GM12878 (cell line): ENCODE data around the gene CSK. TPM values are rescaled to one million over a fixed set of nuclear protein-coding genes. Genes with fewer than 3 reads are reported as not detected.

Source experiments
- BACH1 ChIP-seq: fragments of 450-650 bp; IDR thresholded peaks from 2 replicates; pipeline ENCODE4 v1.6.1; 2017; ENCODE audit warnings: mild to moderate bottlenecking, borderline replicate concordance
- BHLHE40 ChIP-seq, 2 experiments: fragments of 450-650 bp in 1 of 2; IDR thresholded peaks; 2 replicates each; pipeline ENCODE4 v1.6.1; 2011 to 2017; ENCODE audit warnings: low read depth in 2 of 2, borderline replicate concordance in 1 of 2, improper control_type of control experiment in 1 of 2, low read length in 1 of 2, mild to moderate bottlenecking in 1 of 2
- CBFB ChIP-seq: IDR thresholded peaks from 2 replicates; pipeline ENCODE4 v1.6.1; 2016; ENCODE audit warnings: antibody characterized with exemption, low read depth
- EED ChIP-seq: sonication (generic); IDR thresholded peaks from 2 replicates; pipeline ENCODE4 v1.6.1; 2016; ENCODE audit warnings: antibody characterized with exemption, low read depth
- IKZF2 ChIP-seq, 2 experiments: fragments of 450-650 bp; IDR thresholded peaks; 2 replicates each; pipeline ENCODE4 v1.6.1; 2017; ENCODE audit warnings: mild to moderate bottlenecking in 2 of 2, moderate library complexity in 2 of 2
- LARP7 ChIP-seq: fragments of 450-650 bp; IDR thresholded peaks from 2 replicates; pipeline ENCODE4 v1.6.1; 2017; ENCODE audit warnings: mild to moderate bottlenecking
- MEF2B ChIP-seq: fragments of 450-650 bp; IDR thresholded peaks from 2 replicates; pipeline ENCODE4 v1.6.1; 2018; ENCODE audit warnings: mild to moderate bottlenecking, moderate library complexity; ENCODE audit not compliant: partially characterized antibody, poor library complexity, severe bottlenecking
- MLLT1 ChIP-seq: fragments of 450-650 bp; IDR thresholded peaks from 2 replicates; pipeline ENCODE4 v1.6.1; 2016; ENCODE audit warnings: mild to moderate bottlenecking
- PAX5 ChIP-seq: IDR thresholded peaks from 2 replicates; pipeline ENCODE4 v1.6.1; 2011; ENCODE audit warnings: low read depth, low read length, borderline replicate concordance
- POLR2A ChIP-seq: IDR thresholded peaks from 2 replicates; pipeline ENCODE4 v1.6.1; 2011; ENCODE audit warnings: low read depth, mild to moderate bottlenecking, low read length
- POLR2AphosphoS5 ChIP-seq: IDR thresholded peaks from 2 replicates; pipeline ENCODE4 v1.6.1; 2011; ENCODE audit warnings: mild to moderate bottlenecking, low read length, inconsistent platforms
- POU2F2 ChIP-seq: IDR thresholded peaks from 3 replicates; pipeline ENCODE4 v1.6.1; 2011; ENCODE audit warnings: low read depth, mild to moderate bottlenecking, low read length, borderline replicate concordance
- RAD51 ChIP-seq: fragments of 450-650 bp; IDR thresholded peaks from 2 replicates; pipeline ENCODE4 v1.6.1; 2016; ENCODE audit warnings: moderate library complexity, mild to moderate bottlenecking, inconsistent platforms
- RCOR1 ChIP-seq: conservative IDR thresholded peaks from 2 replicates; pipeline ENCODE4 v1.6.1; 2012; ENCODE audit warnings: low read depth, low read length, improper control_type of control experiment
- REST ChIP-seq: IDR thresholded peaks from 2 replicates; pipeline ENCODE4 v1.6.1; 2012; ENCODE audit warnings: mild to moderate bottlenecking, low read depth, low read length
- RFX5 ChIP-seq: IDR thresholded peaks from 2 replicates; pipeline ENCODE4 v1.6.1; 2011; ENCODE audit warnings: low read depth, low read length, improper control_type of control experiment
- SKIL ChIP-seq: fragments of 450-650 bp; IDR thresholded peaks from 2 replicates; pipeline ENCODE4 v1.6.1; 2017; ENCODE audit warnings: mild to moderate bottlenecking, low read depth, inconsistent platforms; ENCODE audit not compliant: poor library complexity, severe bottlenecking
- SMC3 ChIP-seq: IDR thresholded peaks from 2 replicates; pipeline ENCODE4 v1.6.1; 2011; ENCODE audit warnings: low read length, improper control_type of control experiment, borderline replicate concordance
- SP1 ChIP-seq: IDR thresholded peaks from one replicate; pipeline ENCODE4 v1.6.1; 2011; ENCODE audit warnings: low read depth, low read length
- TAF1 ChIP-seq: IDR thresholded peaks from 2 replicates; pipeline ENCODE4 v1.6.1; 2011; ENCODE audit warnings: mild to moderate bottlenecking, low read depth, low read length, borderline replicate concordance
- ZNF24 ChIP-seq: fragments of 450-650 bp; IDR thresholded peaks from 2 replicates; pipeline ENCODE4 v1.6.1; 2017; ENCODE audit warnings: antibody characterized with exemption, mild to moderate bottlenecking
- polyA plus RNA-seq, 11 experiments: library from polyadenylated mRNA; depleted of rRNA in 4 of 11; unstranded in 6 of 11; stranded (reverse) in 5 of 11; fragments of >200 nt; fragmentation: Nextera tagmentation in 4 of 11; fragmentation: Illumina TruSeq in 1 of 11; extraction: Ambion mirVana in 4 of 11; extraction: Trizol in 1 of 11; gene quantifications; 1 replicate in 1 of 11; 2 replicates in 10 of 11; pipeline versions ENCODE4 v1.2.1 to v1.2.3, GENCODE V29; 2011 to 2016; ENCODE audit warnings: inconsistent platforms in 2 of 11, missing spikeins in 2 of 11, low read depth in 1 of 11
- total RNA-seq, 4 experiments: library from RNA; depleted of rRNA in 3 of 4; stranded (reverse); fragments of >200 nt in 3 of 4; fragmentation: Illumina TruSeq in 1 of 4; extraction: Trizol in 1 of 4; gene quantifications; 2 replicates each; pipeline versions ENCODE4 v1.2.1 to v1.2.3, GENCODE V29; 2013 to 2021

CSK gene
- total and polyA plus RNA-seq, 10 of the 15 experiments (the other 5 are each of a cell fraction or from before 2014, with no cell fraction given): 3.4 to 327 (median 75.8) TPM

- peak; percentile 78 for TF ChIP-seq EED
- TF ChIP-seq RAD51: no peak
- TF ChIP-seq POLR2A: peak; percentile 68
- TF ChIP-seq POLR2AphosphoS5: peak; percentile 41
- TF ChIP-seq BHLHE40 (IDR thresholded peaks at IDR 0.05; ENCODE audit: borderline replicate concordance in 1 of 2, low read depth in 2 of 2, low read length in 1 of 2): peak; percentile 63 to 66
- peak; percentile 24; the same call in 1 of the 2 replicates for TF ChIP-seq MLLT1
- 0 out of 2 replicates have a peak, but pooled peaks have one; percentile 43 for TF ChIP-seq PAX5
- peak; percentile 41 for TF ChIP-seq SP1
- TF ChIP-seq ZNF24: peak; percentile 39; the same call in 1 of the 2 replicates
- TF ChIP-seq TAF1: peak; percentile 35; the same call in 1 of the 2 replicates
- 0 out of 2 replicates have a peak, but pooled peaks have one; percentile 45 for TF ChIP-seq RCOR1
- TF ChIP-seq RFX5: no peak
- TF ChIP-seq SKIL: peak; percentile 79
- TF ChIP-seq MEF2B: peak; percentile 98
- TF ChIP-seq LARP7: peak; percentile 56
- no peak for TF ChIP-seq REST
- TF ChIP-seq IKZF2 (IDR thresholded peaks at IDR 0.05): peak; percentile 88
- 0 out of 2 replicates have a peak, but pooled peaks have one; percentile 16 for TF ChIP-seq CBFB
- 0 out of 3 replicates have a peak, but pooled peaks have one; percentile 6 for TF ChIP-seq POU2F2
- peak; percentile 15; the same call in 1 of the 2 replicates for TF ChIP-seq BACH1
- TF ChIP-seq SMC3: 0 out of 2 replicates have a peak, but pooled peaks have one; percentile 27
Measured at GRCh38 chr15:74776821-74777768, 4.8 kb upstream of the CSK start (continued).
